HEK293 (cell line): Measurements from ENCODE around the gene PPP6R1.

ENCODE experiments used
- CTCF ChIA-PET: fragments of 350-600 bp; formaldehyde crosslinking; extraction: SDS; loops from one replicate; lab custom pipeline; 2021; ENCODE audit warnings: antibody characterized with exemption; lab: Yijun Ruan, JAX
- POLR2A ChIA-PET: fragments of 300-600 bp; formaldehyde crosslinking; extraction: SDS; loops from one replicate; lab custom pipeline; 2020; ENCODE audit warnings: antibody characterized with exemption, inconsistent platforms; lab: Yijun Ruan, JAX
- H3K27ac ChIP-seq: fragments of 200-500 bp; sonication (Bioruptor generic); 2 replicates; pipeline ENCODE4 v1.5.1; 2014; ENCODE audit warnings: low read depth, low read length, control low read depth, inconsistent platforms; ENCODE audit errors: extremely low read depth
- H3K36me3 ChIP-seq, 2 experiments: fragments of 200-500 bp in 1 of 2; sonication (Bioruptor generic) in 1 of 2; 1 replicate in 1 of 2; 2 replicates in 1 of 2; pipeline ENCODE4 v1.5.1; 2014 to 2017; ENCODE audit warnings: inconsistent platforms in 2 of 2, low read length in 2 of 2; ENCODE audit not compliant: control insufficient read depth in 2 of 2, insufficient read depth in 1 of 2
- H3K4me1 ChIP-seq: fragments of 200-500 bp; sonication (Bioruptor generic); 2 replicates; pipeline ENCODE4 v1.5.1; 2014; ENCODE audit warnings: mild to moderate bottlenecking, low read length, inconsistent platforms; ENCODE audit not compliant: control insufficient read depth, insufficient read depth
- H3K4me3 ChIP-seq: 2 replicates; pipeline ENCODE4 v1.5.1; 2011; ENCODE audit warnings: low read depth, mild to moderate bottlenecking, control low read depth, low read length, moderate library complexity
- H3K9me3 ChIP-seq: fragments of 200-500 bp; sonication (Bioruptor generic); 2 replicates; pipeline ENCODE4 v1.5.1; 2014; ENCODE audit warnings: low read depth, low read length, inconsistent platforms; ENCODE audit not compliant: control insufficient read depth, insufficient read depth
- EGR2 ChIP-seq: fragments of 450-650 bp; formaldehyde crosslinking; IDR thresholded peaks from 2 replicates; pipeline ENCODE4 v1.5.1; 2016; ENCODE audit warnings: low read depth, missing biosample characterization, missing genetic modification characterization
- KLF17 ChIP-seq: fragments of 450-650 bp; formaldehyde crosslinking; IDR thresholded peaks from 2 replicates; pipeline ENCODE4 v1.5.1; 2016; ENCODE audit warnings: missing biosample characterization, missing genetic modification characterization
- PATZ1 ChIP-seq: fragments of 450-650 bp; formaldehyde crosslinking; IDR thresholded peaks from 2 replicates; pipeline ENCODE4 v1.5.1; 2016; ENCODE audit warnings: missing biosample characterization, missing genetic modification characterization
- PBX3 ChIP-seq: sonication (generic); formaldehyde crosslinking; IDR thresholded peaks from 2 replicates; pipeline ENCODE4 v1.8.1; 2022; ENCODE audit warnings: mild to moderate bottlenecking, moderate library complexity, missing genetic modification reagents
- SETDB1 ChIP-seq: IDR thresholded peaks from one replicate; pipeline ENCODE4 v1.6.1; 2017; ENCODE audit warnings: mild to moderate bottlenecking, low read length, moderate library complexity, mixed read lengths; ENCODE audit not compliant: insufficient read length
- YY2 ChIP-seq: fragments of 450-650 bp; formaldehyde crosslinking; IDR thresholded peaks from 2 replicates; pipeline ENCODE4 v1.5.1; 2016; ENCODE audit warnings: missing biosample characterization, missing genetic modification characterization
- ZBTB11 ChIP-seq: fragments of 450-650 bp; formaldehyde crosslinking; conservative IDR thresholded peaks from 2 replicates; pipeline ENCODE4 v1.5.1; 2016; ENCODE audit warnings: low read depth, missing biosample characterization, missing genetic modification characterization
- ZNF18 ChIP-seq: fragments of 450-650 bp; formaldehyde crosslinking; IDR thresholded peaks from 2 replicates; pipeline ENCODE4 v1.5.1; 2016; ENCODE audit warnings: missing biosample characterization, missing genetic modification characterization
- ZNF335 ChIP-seq: fragments of 450-650 bp; formaldehyde crosslinking; conservative IDR thresholded peaks from 2 replicates; pipeline ENCODE4 v1.5.1; 2016; ENCODE audit warnings: missing biosample characterization, missing genetic modification characterization
- ZNF501 ChIP-seq: fragments of 450-650 bp; formaldehyde crosslinking; IDR thresholded peaks from 2 replicates; pipeline ENCODE4 v1.5.1; 2016; ENCODE audit warnings: missing biosample characterization, missing genetic modification characterization
- ZNF513 ChIP-seq: fragments of 450-650 bp; IDR thresholded peaks from 2 replicates; pipeline ENCODE4 v1.5.1; 2018; ENCODE audit warnings: missing biosample characterization, missing genetic modification characterization
- ZNF560 ChIP-seq: fragments of 450-650 bp; formaldehyde crosslinking; IDR thresholded peaks from 2 replicates; pipeline ENCODE4 v1.5.1; 2017; ENCODE audit warnings: missing biosample characterization, missing genetic modification characterization, borderline replicate concordance
- ZNF664 ChIP-seq: fragments of 450-650 bp; formaldehyde crosslinking; IDR thresholded peaks from 2 replicates; pipeline ENCODE4 v1.5.1; 2016; ENCODE audit warnings: missing biosample characterization, missing genetic modification characterization
- ZSCAN30 ChIP-seq: fragments of 450-650 bp; IDR thresholded peaks from 2 replicates; pipeline ENCODE4 v1.5.1; 2018; ENCODE audit warnings: missing biosample characterization, mild to moderate bottlenecking, missing genetic modification characterization, moderate library complexity

Gene PPP6R1

GRCh38 chr19:55262359-55262758 lies 3.5 kb upstream of the PPP6R1 start:
- H3K27ac ChIP-seq, result no peak overlapping the region
- POLR2A ChIA-PET, result interaction anchor here (0.6 to 4.0 kb wide), 5 partner anchors 16 to 157 kb away, joined by 3 to 25 read pairs (median 4); partner anchors contain the start of genes HSPBP1, KMT5C and UBE2S
- TF ChIP-seq ZNF501 (no peak), PATZ1 (tag by site-specific recombination) (no peak)
- no peaks in the 10 kb centered on the region for H3K9me3 ChIP-seq
- H3K4me3 ChIP-seq, result no peak overlapping the region
- peaks cover 0 to 8% of the 10 kb centered on the region in 2 experiments; a peak in 2 of 3 replicates for H3K36me3 ChIP-seq
- CTCF ChIA-PET, result interaction anchor here (0.6 kb wide), 1 partner anchor 96 kb away, joined by 3 read pairs; no protein-coding TSS in a partner anchor
- H3K4me1 ChIP-seq, result peaks cover 7% of the 10 kb centered on the region; the same call in 1 of the 2 replicates

GRCh38 chr19:55261671-55262126 lies 2.9 kb upstream of the PPP6R1 start:
- CTCF ChIA-PET, result interaction anchor here (0.6 to 1.1 kb wide), 4 partner anchors 95 to 505 kb away, joined by 3 to 4 read pairs (median 3); no protein-coding TSS in a partner anchor

GRCh38 chr19:55259540-55260210 lies 858 bp upstream of the PPP6R1 start:
- ChIA-PET POLR2A (interaction anchor here (0.7 to 4.0 kb wide), 48 partner anchors 9 to 395 kb away, joined by 3 to 79 read pairs (median 4); partner anchors contain the start of genes BRSK1, CCDC106, DNAAF3 and FIZ1), CTCF (interaction anchor here (0.6 to 1.7 kb wide), 12 partner anchors 8 to 372 kb away, joined by 3 to 10 read pairs (median 4); partner anchors contain the start of gene DNAAF3)
- TF ChIP-seq KLF17 (tag by site-specific recombination) (0 out of 2 replicates have a peak, but pooled peaks have one; percentile 2), ZNF335 (tag by site-specific recombination) (peak; percentile 84), ZNF513 (0 out of 2 replicates have a peak, but pooled peaks have one; percentile 10), PBX3 (CRISPR knock-in tag) (no peak), EGR2 (tag by site-specific recombination) (peak; percentile 12; the same call in 1 of the 2 replicates), ZNF664 (tag by site-specific recombination) (0 out of 2 replicates have a peak, but pooled peaks have one; percentile 4), ZBTB11 (tag by site-specific recombination) (peak; percentile 45), ZNF560 (no peak), SETDB1 (no peak)

More at GRCh38 chr19:55261671-55262126, 2.9 kb upstream of the PPP6R1 start:
- POLR2A ChIA-PET, result interaction anchor here (0.6 to 4.0 kb wide), 4 partner anchors 17 to 146 kb away, joined by 3 to 25 read pairs (median 6); partner anchors contain the start of genes HSPBP1, KMT5C and UBE2S
- Histone ChIP-seq H3K27ac (no peak overlapping the region), H3K4me3 (no peak overlapping the region)
- TF ChIP-seq YY2 (tag by site-specific recombination) (peak; percentile 25; the same call in 1 of the 2 replicates), ZSCAN30 (tag by site-specific recombination) (no peak), ZNF18 (tag by site-specific recombination) (no peak)
- TF ChIP-seq, all 188 proteins: peak for 1
- Histone ChIP-seq H3K4me1 (peaks cover 12% of the 10 kb centered on the region), H3K36me3 (peaks cover 0 to 14% of the 10 kb centered on the region in 2 experiments; a peak in 1 of 3 replicates), H3K9me3 (no peaks in the 10 kb centered on the region)

More at GRCh38 chr19:55259540-55260210, 858 bp upstream of the PPP6R1 start:
- Histone ChIP-seq H3K4me1 (peaks cover 28% of the 10 kb centered on the region), H3K4me3 (peak overlapping the region; percentile 96), H3K27ac (peak overlapping the region; percentile 94), H3K36me3 (peaks cover 0 to 25% of the 10 kb centered on the region in 2 experiments; a peak in 1 of 3 replicates), H3K9me3 (no peaks in the 10 kb centered on the region)
